ENCODE data around the gene CRHR1. TPM values are rescaled to one million over a fixed set of nuclear protein-coding genes. Genes with fewer than 3 reads are reported as not detected.

CRHR1 gene
- total RNA-seq, 4 donors from 2014 or later, result 0.75 TPM; not detected in 3

DNA sequence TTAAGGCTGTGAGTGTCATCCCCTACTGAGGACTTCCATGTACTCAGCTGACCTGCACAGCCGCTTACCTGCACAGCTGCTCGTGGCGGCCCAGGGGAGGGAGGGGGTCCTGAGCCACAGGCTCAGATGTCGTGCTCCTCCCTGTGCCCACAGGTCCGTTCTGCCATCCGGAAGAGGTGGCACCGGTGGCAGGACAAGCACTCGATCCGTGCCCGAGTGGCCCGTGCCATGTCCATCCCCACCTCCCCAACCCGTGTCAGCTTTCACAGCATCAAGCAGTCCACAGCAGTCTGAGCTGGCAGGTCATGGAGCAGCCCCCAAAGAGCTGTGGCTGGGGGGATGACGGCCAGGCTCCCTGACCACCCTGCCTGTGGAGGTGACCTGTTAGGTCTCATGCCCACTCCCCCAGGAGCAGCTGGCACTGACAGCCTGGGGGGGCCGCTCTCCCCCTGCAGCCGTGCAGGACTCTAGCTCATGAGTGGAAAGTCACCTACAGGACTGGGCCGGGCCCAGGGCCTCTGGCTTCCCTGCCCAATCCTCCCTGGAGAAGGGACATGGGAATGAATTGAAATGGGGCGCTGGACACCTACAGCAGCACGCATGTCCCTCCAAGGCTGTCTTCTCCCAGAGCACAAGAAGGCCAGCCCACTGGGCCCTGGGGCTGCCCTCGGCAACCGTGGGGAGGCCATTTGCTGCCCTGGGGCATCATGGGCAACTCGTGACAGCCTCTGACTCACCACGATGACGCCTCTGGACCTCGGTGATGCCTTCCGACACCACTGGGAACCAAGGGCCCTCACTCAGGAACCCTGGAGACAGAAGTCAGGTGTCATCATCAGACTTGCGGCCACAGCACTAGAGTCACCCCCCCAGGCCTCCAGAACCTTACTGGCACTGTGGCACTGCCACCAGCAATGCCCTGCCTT, 50.6 kb downstream of the CRHR1 start:
- TF ChIP-seq, protein P1, sequence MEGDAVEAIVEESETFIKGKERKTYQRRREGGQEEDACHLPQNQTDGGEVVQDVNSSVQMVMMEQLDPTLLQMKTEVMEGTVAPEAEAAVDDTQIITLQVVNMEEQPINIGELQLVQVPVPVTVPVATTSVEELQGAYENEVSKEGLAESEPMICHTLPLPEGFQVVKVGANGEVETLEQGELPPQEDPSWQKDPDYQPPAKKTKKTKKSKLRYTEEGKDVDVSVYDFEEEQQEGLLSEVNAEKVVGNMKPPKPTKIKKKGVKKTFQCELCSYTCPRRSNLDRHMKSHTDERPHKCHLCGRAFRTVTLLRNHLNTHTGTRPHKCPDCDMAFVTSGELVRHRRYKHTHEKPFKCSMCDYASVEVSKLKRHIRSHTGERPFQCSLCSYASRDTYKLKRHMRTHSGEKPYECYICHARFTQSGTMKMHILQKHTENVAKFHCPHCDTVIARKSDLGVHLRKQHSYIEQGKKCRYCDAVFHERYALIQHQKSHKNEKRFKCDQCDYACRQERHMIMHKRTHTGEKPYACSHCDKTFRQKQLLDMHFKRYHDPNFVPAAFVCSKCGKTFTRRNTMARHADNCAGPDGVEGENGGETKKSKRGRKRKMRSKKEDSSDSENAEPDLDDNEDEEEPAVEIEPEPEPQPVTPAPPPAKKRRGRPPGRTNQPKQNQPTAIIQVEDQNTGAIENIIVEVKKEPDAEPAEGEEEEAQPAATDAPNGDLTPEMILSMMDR (IDR thresholded peaks at IDR 0.05; ENCODE audit: low read depth), result no peak

DNA sequence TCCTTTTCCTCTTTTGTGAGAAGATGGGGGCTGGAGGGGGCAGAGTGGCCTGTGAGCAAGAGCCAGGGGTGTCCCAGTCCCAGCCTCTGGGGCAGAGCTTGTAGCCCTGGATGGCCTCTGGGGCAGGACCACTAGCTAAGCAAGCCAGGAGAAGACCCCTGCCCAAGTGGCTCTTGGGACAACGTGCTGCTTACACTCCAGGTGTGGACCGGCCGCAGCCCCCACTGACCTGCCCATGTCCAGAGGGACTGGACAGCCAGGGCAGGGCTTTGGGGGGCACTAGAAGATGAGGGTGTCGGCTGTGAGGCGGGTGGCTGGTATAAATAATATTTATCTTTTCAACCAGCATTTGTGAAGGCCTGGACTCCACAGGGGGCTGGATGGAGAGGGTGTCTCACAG, 51.4 kb downstream of the CRHR1 start:
- TF ChIP-seq, protein P1 (IDR thresholded peaks at IDR 0.05; ENCODE audit: low read depth), result no peak

DNA sequence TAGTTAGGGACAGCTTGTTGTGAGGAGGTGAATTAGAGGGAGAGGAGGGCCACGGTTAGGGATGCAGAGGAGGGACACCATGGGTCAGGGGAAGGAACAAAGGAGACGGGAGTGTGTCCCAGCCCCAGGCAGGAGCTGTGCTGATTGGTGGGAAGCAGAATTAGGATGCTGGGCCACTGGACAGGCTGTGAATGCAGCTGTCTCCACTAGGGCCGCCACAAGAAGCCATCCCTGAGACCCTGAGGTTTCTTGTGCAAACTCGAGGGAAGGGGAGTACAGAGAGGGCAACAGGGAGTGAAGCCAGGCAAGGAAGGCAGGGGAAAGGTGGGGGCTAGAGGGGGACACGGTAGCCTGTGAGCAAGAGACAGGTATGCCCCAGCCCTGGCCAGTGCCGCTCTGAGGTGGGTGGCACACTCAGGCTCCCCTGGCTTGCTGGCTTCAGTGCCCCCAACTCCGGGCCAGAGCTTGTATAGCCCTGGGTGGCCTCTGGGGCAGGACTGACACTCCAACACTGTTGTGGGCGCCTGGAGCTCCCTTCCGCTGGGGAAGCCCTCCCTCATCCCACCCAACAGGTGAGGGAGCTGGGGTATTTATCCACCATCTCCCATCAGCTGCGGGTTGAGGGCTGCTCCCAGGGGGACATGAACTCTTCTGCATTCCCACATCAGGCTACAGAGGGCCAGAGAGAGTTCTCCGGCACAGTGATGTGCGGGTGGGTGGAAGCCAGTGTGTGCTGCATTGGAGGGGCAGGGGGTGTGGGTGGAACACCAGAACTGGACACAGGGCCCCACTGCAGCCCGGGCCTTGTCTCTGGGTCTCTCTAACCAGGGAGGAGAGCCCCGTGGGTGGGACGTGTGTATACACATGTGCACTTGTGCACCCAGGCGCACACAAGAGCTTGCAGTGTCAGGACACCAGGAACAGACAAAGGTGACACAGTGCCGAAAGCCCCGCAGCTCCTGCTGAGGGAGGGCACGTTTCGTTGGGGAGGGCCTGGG, 52.2 kb downstream of the CRHR1 start:
- TF ChIP-seq, protein P1 (IDR thresholded peaks at IDR 0.05; ENCODE audit: low read depth), result no peak

DNA sequence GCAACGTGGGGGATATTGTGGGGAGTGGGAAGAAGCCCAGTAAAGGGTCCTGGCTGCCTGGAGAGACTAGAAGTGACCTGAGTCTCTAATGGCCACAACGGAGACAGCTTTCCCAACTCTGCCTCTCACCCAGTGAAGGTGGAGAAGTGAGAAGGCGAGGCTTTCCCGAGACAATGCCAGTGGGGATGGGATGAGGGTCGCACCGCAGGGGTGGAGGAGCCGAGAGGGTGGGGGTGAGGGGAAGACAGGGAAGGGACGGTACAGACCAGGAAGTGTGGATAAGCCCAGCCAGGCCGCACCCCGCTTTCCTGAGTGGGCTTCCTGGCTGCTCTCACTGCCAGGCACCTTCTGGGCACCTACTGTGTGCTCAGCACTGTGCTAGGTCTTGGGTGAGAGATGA, 53.1 kb downstream of the CRHR1 start:
- TF ChIP-seq, protein P1 (IDR thresholded peaks at IDR 0.05; ENCODE audit: low read depth), result no peak

DNA sequence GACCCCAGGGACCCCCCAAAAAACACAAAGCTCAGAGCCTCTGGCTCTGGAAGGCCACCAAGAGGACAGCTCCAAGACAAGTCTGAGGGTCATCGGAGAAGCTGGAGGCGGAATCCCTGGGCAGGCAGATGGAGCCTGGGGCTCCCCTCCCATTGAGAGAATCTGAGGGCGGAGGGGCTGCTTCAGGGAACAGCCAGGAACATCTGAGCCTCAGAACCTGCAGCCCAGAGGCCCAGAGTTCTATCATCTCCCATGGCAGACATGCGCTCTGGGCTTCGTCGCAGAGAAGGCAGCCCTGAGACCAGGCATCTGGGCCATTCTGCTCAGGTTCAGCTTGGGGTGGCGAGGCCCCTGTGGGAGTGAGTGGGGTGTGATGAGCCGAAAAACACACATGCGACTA, 53.5 kb downstream of the CRHR1 start:
- TF ChIP-seq, protein P1 (IDR thresholded peaks at IDR 0.05; ENCODE audit: low read depth), result no peak

DNA sequence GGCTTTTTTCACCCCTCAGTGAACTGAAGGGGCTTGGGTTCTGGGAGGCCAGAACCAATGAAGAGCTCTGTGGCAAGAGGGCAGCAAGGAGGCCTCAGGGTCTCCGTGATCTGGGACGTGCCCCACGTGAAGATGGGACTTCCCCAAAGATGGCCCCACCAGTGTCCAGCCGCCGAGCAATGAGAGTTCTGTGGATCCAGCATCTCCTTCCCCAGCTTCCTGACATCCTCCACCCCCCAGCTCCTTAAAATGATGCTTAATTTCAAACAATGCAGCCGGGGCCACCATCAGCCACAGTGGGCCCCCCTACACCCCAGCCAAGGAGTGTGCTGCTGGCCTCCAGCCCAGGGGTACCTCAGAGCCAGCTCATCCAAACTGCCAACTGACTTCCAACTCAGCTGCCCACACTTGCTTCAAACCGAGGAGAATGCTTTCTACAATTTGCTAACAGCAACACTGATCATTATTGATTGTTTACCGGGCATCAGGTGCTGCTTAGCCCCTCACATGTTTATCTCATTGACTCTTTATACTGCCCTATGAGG, 54.7 kb downstream of the CRHR1 start:
- TF ChIP-seq, protein P1 (IDR thresholded peaks at IDR 0.05; ENCODE audit: low read depth), result no peak
